Hepatocyte (in vitro differentiated cells): ENCODE data around the gene RRP1. TPM values are rescaled to one million over a fixed set of nuclear protein-coding genes. Genes with fewer than 3 reads are reported as not detected.

Experiments used
- DNase-seq: peaks from one replicate; pipeline ENCODE4 v3.0.0-alpha.2; 2016; ENCODE audit warnings: low spot score
- H2AFZ ChIP-seq: fragments of 200-600 bp; sonication (generic); 2 replicates; pipeline ENCODE4 v1.6.0; 2016; ENCODE audit warnings: antibody characterized with exemption, mild to moderate bottlenecking
- H3K27ac ChIP-seq: fragments of 200-600 bp; sonication (generic); 2 replicates; pipeline ENCODE4 v1.5.1; 2016; ENCODE audit warnings: mild to moderate bottlenecking
- H3K27me3 ChIP-seq: fragments of 200-600 bp; sonication (generic); 2 replicates; pipeline ENCODE4 v1.6.1; 2016
- H3K36me3 ChIP-seq: fragments of 200-600 bp; sonication (generic); replicated peaks from 2 replicates; pipeline ENCODE4 v1.5.1; 2016; ENCODE audit warnings: low read depth; ENCODE audit not compliant: insufficient read depth
- H3K4me1 ChIP-seq: fragments of 200-600 bp; sonication (generic); 2 replicates; pipeline ENCODE4 v1.5.1; 2016; ENCODE audit warnings: mild to moderate bottlenecking, moderate library complexity; ENCODE audit not compliant: insufficient read depth
- H3K4me2 ChIP-seq: fragments of 200-600 bp; sonication (generic); 2 replicates; pipeline ENCODE4 v1.6.0; 2016
- H3K4me3 ChIP-seq: fragments of 200-600 bp; sonication (generic); 2 replicates; pipeline ENCODE4 v1.5.1; 2016; ENCODE audit warnings: mild to moderate bottlenecking
- H3K79me2 ChIP-seq: fragments of 200-600 bp; sonication (generic); 2 replicates; pipeline ENCODE4 v1.6.0; 2017; ENCODE audit warnings: mild to moderate bottlenecking
- H3K9me2 ChIP-seq: fragments of 200-600 bp; sonication (generic); replicated peaks from 2 replicates; pipeline ENCODE4 v1.6.0; 2017; ENCODE audit warnings: mild to moderate bottlenecking; ENCODE audit not compliant: insufficient read depth
- H3K9me3 ChIP-seq: fragments of 200-600 bp; sonication (generic); 2 replicates; pipeline ENCODE4 v1.5.1; 2016; ENCODE audit warnings: low read depth, mild to moderate bottlenecking
- H4K20me1 ChIP-seq: fragments of 200-600 bp; sonication (generic); 2 replicates; pipeline ENCODE4 v1.6.0; 2016; ENCODE audit warnings: mild to moderate bottlenecking; ENCODE audit not compliant: insufficient read depth, poor library complexity, severe bottlenecking
- CTCF ChIP-seq: fragments of 200-600 bp; sonication (generic); IDR thresholded peaks from 2 replicates; pipeline ENCODE4 v1.5.1; 2016; ENCODE audit warnings: antibody characterized with exemption, mild to moderate bottlenecking; ENCODE audit not compliant: poor library complexity
- EZH2 ChIP-seq: fragments of 200-600 bp; sonication (generic); IDR thresholded peaks from 2 replicates; pipeline ENCODE4 v1.6.1; 2016; ENCODE audit warnings: antibody characterized with exemption, mild to moderate bottlenecking, borderline replicate concordance
- EZH2phosphoT487 ChIP-seq: fragments of 200-600 bp; sonication (generic); IDR thresholded peaks from one replicate; pipeline ENCODE4 v1.6.1; 2018; ENCODE audit warnings: antibody characterized with exemption, mild to moderate bottlenecking, low read depth, moderate library complexity; ENCODE audit not compliant: unreplicated experiment, severe bottlenecking
- WGBS: methylation state at CpG from one replicate; pipeline ENCODE4 v1.1.6; 2016; ENCODE audit warnings: low lambda C conversion rate; ENCODE audit errors: missing lambda C conversion rate; 5-methylcytosine and 5-hydroxymethylcytosine counted together
- polyA plus RNA-seq: library from polyadenylated mRNA; unstranded; fragments of >200 nt; fragmentation: Nextera tagmentation; extraction: Ambion mirVana; gene quantifications from 2 replicates; pipeline ENCODE4 v1.2.1, GENCODE V29; 2016
- total RNA-seq: library from RNA; depleted of rRNA; stranded (reverse); fragments of >200 nt; gene quantifications from 2 replicates; pipeline ENCODE4 v1.2.3, GENCODE V29; 2014

The RRP1 gene
- total and polyA plus RNA-seq, 2 experiments from 2014 or later: 24.1 to 32.0 TPM

- Histone ChIP-seq H3K36me3 (no peaks in the 10 kb centered on the region), H3K79me2 (no peaks in the 10 kb centered on the region), H3K27ac (no peak overlapping the region), H3K4me3 (no peak overlapping the region), H4K20me1 (no peaks in the 10 kb centered on the region), H3K27me3 (no peaks in the 10 kb centered on the region), H3K9me3 (no peaks in the 10 kb centered on the region), H3K4me1 (no peaks in the 10 kb centered on the region), H2AFZ (no peak overlapping the region), H3K4me2 (no peak overlapping the region), H3K9me2 (no peaks in the 10 kb centered on the region)
- WGBS: 78% methylated on average over 8 of the region's 8 CpGs
- DNase-seq: peak; percentile 8
- no peak for TF ChIP-seq EZH2phosphoT487
- TF ChIP-seq EZH2: no peak
- TF ChIP-seq CTCF: no peak
These were observed 37.2 kb downstream of the RRP1 start for GRCh38 chr21:43826623-43826974.

GRCh38 chr21:43827015-43827611 is 37.7 kb downstream of the RRP1 start:
- no peaks in the 10 kb centered on the region for H3K9me2 ChIP-seq
- peak; percentile 8 for DNase-seq
- H3K27me3 ChIP-seq: no peaks in the 10 kb centered on the region
- H3K79me2 ChIP-seq: no peaks in the 10 kb centered on the region
- H4K20me1 ChIP-seq: no peaks in the 10 kb centered on the region
- no peak for TF ChIP-seq EZH2phosphoT487
- TF ChIP-seq EZH2: no peak
- no peak for TF ChIP-seq CTCF
- H3K9me3 ChIP-seq: no peaks in the 10 kb centered on the region
- no peak overlapping the region for H3K4me3 ChIP-seq
- H3K27ac ChIP-seq: no peak overlapping the region
- no peaks in the 10 kb centered on the region for H3K36me3 ChIP-seq
- no peak overlapping the region for H3K4me2 ChIP-seq
- H2AFZ ChIP-seq: no peak overlapping the region
- 87% methylated on average over 18 of the region's 18 CpGs for WGBS
- H3K4me1 ChIP-seq: no peaks in the 10 kb centered on the region

- H3K4me1 ChIP-seq: no peaks in the 10 kb centered on the region
- DNase-seq: no peak
- H3K27me3 ChIP-seq: no peaks in the 10 kb centered on the region
- H3K79me2 ChIP-seq: no peaks in the 10 kb centered on the region
- H4K20me1 ChIP-seq: no peaks in the 10 kb centered on the region
- TF ChIP-seq EZH2 (no peak), CTCF (no peak), EZH2phosphoT487 (no peak)
- no peak overlapping the region for H2AFZ ChIP-seq
- no peak overlapping the region for H3K4me2 ChIP-seq
- H3K27ac ChIP-seq: no peak overlapping the region
- no peak overlapping the region for H3K4me3 ChIP-seq
- H3K9me3 ChIP-seq: no peaks in the 10 kb centered on the region
- WGBS: 85% methylated on average over 12 of the region's 12 CpGs
- H3K9me2 ChIP-seq: no peaks in the 10 kb centered on the region
- H3K36me3 ChIP-seq: no peaks in the 10 kb centered on the region
These were observed 39.8 kb downstream of the RRP1 start for GRCh38 chr21:43829161-43829560.
